IPS-20b (cell line): ENCODE measurements around the gene ARMH1.
"Not testable (repeated sequence)": the region's sequence is repeated elsewhere in the genome, so short reads cannot be mapped to it uniquely, and the experiment has no call there.

ENCODE experiments used
- H3K27ac ChIP-seq: one replicate; pipeline ENCODE4 v1.5.1; 2013; ENCODE audit warnings: low read length
- H3K27me3 ChIP-seq: 2 replicates; pipeline ENCODE4 v1.6.1; 2013; ENCODE audit warnings: mild to moderate bottlenecking, low read length, inconsistent platforms; ENCODE audit not compliant: insufficient read depth
- H3K36me3 ChIP-seq: 2 replicates; pipeline ENCODE4 v1.6.1; 2013; ENCODE audit warnings: low read depth, mild to moderate bottlenecking, inconsistent platforms, low read length, moderate library complexity; ENCODE audit not compliant: insufficient read depth
- H3K4me1 ChIP-seq: 2 replicates; pipeline ENCODE4 v1.6.1; 2013; ENCODE audit warnings: mild to moderate bottlenecking, control low read depth, inconsistent platforms, low read length, moderate library complexity; ENCODE audit not compliant: insufficient read depth
- H3K4me3 ChIP-seq: 2 replicates; pipeline ENCODE4 v1.5.1; 2013; ENCODE audit warnings: mild to moderate bottlenecking, low read length, inconsistent platforms
- H3K9ac ChIP-seq: 2 replicates; pipeline ENCODE4 v1.6.1; 2013; ENCODE audit warnings: low read depth, mild to moderate bottlenecking, inconsistent platforms, low read length, moderate library complexity
- H3K9me3 ChIP-seq: 2 replicates; pipeline ENCODE4 v1.6.1; 2013; ENCODE audit warnings: mild to moderate bottlenecking, low read depth, low read length, inconsistent platforms; ENCODE audit not compliant: insufficient read depth

ARMH1 gene

DNA sequence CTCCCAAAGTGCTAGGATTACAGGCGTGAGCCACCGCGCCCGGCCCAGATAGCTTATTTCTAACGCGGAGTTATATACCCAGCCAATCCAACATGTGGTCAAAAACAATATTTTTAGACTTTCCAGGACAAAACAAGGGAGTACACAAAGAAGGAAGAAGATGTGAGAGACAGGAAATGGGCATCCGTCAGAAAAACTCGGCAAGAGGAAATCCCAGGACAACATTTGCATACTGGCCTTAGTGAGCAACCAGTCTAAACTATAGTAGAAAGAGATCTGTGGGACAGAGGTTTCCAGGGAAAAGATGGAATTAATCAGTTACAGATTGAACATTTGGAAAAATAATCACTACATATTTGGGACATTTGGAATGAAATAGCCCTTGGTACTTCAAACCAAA is 11.4 kb downstream of the ARMH1 start:
- H3K36me3 ChIP-seq, result no peaks in the 10 kb centered on the region
- H3K4me3 ChIP-seq, result no peak overlapping the region
- no peak overlapping the region for H3K9ac ChIP-seq
- H3K9me3 ChIP-seq, result no peaks in the 10 kb centered on the region
- no peak overlapping the region for H3K27ac ChIP-seq
- no peaks in the 10 kb centered on the region for H3K27me3 ChIP-seq
- H3K4me1 ChIP-seq, result peaks cover 17% of the 10 kb centered on the region

GRCh38 chr1:44688760-44689446 is 14.4 kb downstream of the ARMH1 start:
- H3K27ac ChIP-seq, result no peak overlapping the region
- H3K36me3 ChIP-seq, result no peaks in the 10 kb centered on the region
- no peak overlapping the region for H3K9ac ChIP-seq
- H3K4me3 ChIP-seq, result no peak overlapping the region
- H3K9me3 ChIP-seq, result no peaks in the 10 kb centered on the region
- H3K4me1 ChIP-seq, result peaks cover 10% of the 10 kb centered on the region
- H3K27me3 ChIP-seq, result no peaks in the 10 kb centered on the region

DNA sequence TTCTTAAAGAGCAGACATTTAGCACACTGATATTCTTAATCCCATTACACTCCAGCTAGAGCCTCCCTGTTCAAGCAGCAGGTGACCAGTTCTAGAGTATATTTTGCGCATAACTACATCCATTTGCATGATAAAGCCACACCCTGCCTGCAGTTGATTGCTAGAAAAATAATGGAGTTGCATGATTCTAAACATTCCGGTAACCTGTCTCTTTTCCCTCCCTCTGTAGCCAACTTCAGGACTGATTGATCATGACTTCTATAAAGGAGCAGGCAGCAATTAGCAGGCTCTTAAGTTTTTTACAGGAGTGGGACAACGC is 14.9 kb downstream of the ARMH1 start:
- peaks cover 10% of the 10 kb centered on the region for H3K4me1 ChIP-seq
- H3K27me3 ChIP-seq, result no peaks in the 10 kb centered on the region
- H3K4me3 ChIP-seq, result no peak overlapping the region
- H3K9me3 ChIP-seq, result no peaks in the 10 kb centered on the region
- no peak overlapping the region for H3K9ac ChIP-seq
- no peaks in the 10 kb centered on the region for H3K36me3 ChIP-seq
- no peak overlapping the region for H3K27ac ChIP-seq

DNA sequence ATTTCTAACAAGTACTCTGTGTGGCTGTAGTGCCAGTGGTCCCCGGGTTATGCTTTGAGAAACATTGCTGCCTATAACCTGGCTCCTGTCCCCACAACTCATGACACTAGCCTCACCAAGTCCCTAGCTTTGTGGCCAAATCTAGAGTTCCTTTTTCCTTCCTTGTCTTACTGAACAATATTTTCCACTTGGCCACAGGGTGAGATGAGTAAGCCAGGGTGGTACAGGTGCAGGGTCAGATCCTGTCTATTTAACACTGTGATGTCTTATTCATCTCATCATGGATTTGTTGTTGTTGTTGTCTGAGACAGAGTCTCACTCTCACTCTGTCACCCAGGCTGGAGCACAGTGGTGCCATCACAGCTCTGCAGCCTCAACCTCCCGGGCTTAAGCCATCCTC is 18.6 kb downstream of the ARMH1 start:
- Histone ChIP-seq H3K4me1 (peaks cover 7% of the 10 kb centered on the region), H3K36me3 (no peaks in the 10 kb centered on the region), H3K9ac (no peak overlapping the region), H3K27ac (no peak overlapping the region), H3K27me3 (no peaks in the 10 kb centered on the region), H3K9me3 (no peaks in the 10 kb centered on the region), H3K4me3 (no peak overlapping the region)

GRCh38 chr1:44693900-44694299 is 19.4 kb downstream of the ARMH1 start:
- H3K4me3 ChIP-seq, result no peak overlapping the region
- no peak overlapping the region for H3K9ac ChIP-seq
- H3K36me3 ChIP-seq, result no peaks in the 10 kb centered on the region
- no peaks in the 10 kb centered on the region for H3K27me3 ChIP-seq
- peaks cover 1% of the 10 kb centered on the region; the same call in 1 of the 2 replicates for H3K4me1 ChIP-seq
- no peak overlapping the region for H3K27ac ChIP-seq
- H3K9me3 ChIP-seq, result no peaks in the 10 kb centered on the region

DNA sequence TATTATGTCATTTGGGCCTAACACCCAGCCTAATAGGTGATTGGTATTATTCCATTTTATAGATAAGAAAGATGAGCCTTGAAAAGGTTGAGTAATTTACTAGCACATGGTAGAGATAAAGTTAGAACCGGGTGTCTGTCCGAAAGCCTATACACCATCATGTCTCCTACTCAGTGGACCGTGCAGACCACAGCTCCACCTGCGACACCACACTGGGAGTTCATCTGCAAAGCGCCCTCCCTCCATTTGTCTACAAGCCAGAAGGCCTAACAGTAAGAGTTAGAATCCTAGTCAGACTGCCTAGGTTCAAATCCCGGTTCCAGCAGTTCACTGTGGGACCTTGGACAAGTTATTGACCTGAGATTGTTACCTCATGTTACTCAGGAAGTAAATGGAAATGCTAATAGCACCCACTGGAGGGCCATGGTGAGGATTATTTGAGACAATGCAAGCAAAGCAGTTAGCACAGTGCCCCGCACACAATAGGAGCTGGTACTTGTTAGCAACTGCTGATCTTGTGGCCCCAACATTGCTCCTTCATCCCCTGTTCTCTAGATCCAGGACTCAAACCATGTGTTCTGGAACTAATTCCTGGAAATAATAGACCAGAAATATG is 20.5 kb downstream of the ARMH1 start:
- H3K9ac ChIP-seq, result no peak overlapping the region
- no peaks in the 10 kb centered on the region for H3K4me1 ChIP-seq
- no peaks in the 10 kb centered on the region for H3K9me3 ChIP-seq

DNA sequence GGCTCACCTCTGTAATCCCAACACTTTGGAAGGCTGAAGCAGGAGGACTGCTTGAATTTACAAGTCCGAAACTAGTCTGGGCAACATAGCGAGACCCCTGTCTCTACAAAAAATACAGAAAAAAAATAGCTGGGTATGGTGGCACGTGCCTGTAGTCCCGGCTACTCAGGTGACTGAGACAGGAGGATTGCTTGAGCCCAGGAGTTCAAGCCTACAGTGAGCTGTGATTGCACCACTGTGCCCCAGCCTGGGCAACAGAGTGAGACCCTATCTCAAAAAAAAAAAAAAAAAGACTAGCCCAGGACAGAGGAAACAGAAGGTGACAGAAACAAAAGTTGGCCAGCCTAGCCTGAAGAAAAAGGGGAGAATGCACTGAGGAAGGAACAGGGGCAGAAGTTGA is 21.2 kb downstream of the ARMH1 start:
- H3K4me3 ChIP-seq, result no peak overlapping the region
- no peaks in the 10 kb centered on the region for H3K36me3 ChIP-seq
- H3K4me1 ChIP-seq, result no peaks in the 10 kb centered on the region
- H3K27ac ChIP-seq, result no peak overlapping the region
- no peaks in the 10 kb centered on the region for H3K9me3 ChIP-seq
- no peak overlapping the region for H3K9ac ChIP-seq
- H3K27me3 ChIP-seq, result no peaks in the 10 kb centered on the region

More for the DNA sequence above, 20.5 kb downstream of the ARMH1 start:
- Histone ChIP-seq H3K36me3 (no peaks in the 10 kb centered on the region), H3K27me3 (no peaks in the 10 kb centered on the region), H3K27ac (no peak overlapping the region), H3K4me3 (no peak overlapping the region)

DNA sequence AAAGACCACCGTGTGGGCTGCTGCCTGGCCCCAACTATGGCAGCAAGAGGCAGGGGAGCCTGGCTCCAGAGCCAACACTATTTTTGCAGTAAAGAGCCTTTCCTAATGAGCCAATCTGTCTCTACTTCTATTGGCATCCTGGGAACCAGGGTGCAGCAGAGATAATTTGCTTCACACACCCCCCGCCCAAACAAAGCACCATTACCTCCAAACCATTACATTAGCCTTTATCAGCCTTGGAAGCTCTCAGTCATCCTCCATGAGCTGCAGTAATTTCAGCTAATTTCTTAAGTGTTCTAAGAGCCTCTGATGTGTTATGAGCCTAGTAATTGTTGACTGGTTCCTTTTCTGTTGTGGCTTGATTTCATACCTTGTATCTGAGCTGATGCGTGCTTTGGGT is 21.6 kb downstream of the ARMH1 start:
- Histone ChIP-seq H3K9me3 (no peaks in the 10 kb centered on the region), H3K9ac (no peak overlapping the region), H3K27me3 (no peaks in the 10 kb centered on the region), H3K4me3 (no peak overlapping the region), H3K4me1 (no peaks in the 10 kb centered on the region), H3K36me3 (no peaks in the 10 kb centered on the region), H3K27ac (no peak overlapping the region)

DNA sequence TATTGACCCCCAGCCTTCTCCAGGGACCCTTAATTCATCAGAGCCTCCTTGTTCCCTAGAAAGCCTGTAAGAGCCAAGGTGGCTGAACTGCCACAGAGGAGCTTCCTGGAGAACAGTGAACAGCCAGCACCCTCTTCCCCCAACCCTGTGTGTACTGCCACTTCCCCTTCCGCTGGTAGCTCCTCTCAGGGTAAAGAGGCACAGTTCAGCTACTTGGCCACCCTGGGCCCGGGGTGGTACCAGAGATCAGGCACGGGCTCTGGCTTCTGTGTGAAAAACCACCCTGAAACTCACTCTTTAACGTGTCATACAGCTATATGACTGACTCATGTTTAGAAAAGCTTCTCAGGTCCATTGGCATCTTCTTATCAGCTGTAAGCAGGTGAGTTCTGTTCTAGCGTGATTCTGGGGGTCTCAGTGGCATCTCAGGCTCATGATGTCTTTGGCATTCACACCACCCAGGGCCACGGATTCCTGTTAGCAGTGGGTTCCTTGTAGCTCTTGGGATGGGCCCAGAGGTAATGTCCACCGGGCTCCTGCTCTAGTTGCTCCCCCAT is 22.4 kb downstream of the ARMH1 start:
- Histone ChIP-seq H3K4me1 (no peaks in the 10 kb centered on the region), H3K9ac (no peak overlapping the region), H3K27ac (no peak overlapping the region), H3K27me3 (no peaks in the 10 kb centered on the region), H3K9me3 (no peaks in the 10 kb centered on the region), H3K4me3 (no peak overlapping the region), H3K36me3 (no peaks in the 10 kb centered on the region)

DNA sequence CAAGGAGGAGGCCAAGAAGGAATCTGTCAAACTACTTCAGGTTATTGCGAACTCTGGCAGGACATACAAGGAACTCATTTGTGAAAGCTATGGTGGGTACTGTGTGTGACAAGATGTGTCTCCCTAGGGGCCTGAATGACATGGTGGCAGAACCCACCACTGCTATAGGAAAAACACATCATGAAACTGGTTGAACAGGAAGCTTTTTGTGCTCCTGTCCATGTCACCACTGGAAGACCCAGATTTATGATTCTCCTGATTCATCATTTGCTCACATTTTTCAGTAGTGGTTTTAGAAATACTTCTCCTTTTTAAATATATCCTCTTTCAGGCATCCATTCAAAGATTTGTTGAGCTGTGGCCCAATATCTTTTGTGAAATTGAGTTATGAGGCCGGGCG is 23.6 kb downstream of the ARMH1 start:
- Histone ChIP-seq H3K4me3 (no peak overlapping the region), H3K36me3 (no peaks in the 10 kb centered on the region), H3K9ac (no peak overlapping the region), H3K27ac (no peak overlapping the region), H3K27me3 (no peaks in the 10 kb centered on the region), H3K9me3 (no peaks in the 10 kb centered on the region), H3K4me1 (no peaks in the 10 kb centered on the region)

DNA sequence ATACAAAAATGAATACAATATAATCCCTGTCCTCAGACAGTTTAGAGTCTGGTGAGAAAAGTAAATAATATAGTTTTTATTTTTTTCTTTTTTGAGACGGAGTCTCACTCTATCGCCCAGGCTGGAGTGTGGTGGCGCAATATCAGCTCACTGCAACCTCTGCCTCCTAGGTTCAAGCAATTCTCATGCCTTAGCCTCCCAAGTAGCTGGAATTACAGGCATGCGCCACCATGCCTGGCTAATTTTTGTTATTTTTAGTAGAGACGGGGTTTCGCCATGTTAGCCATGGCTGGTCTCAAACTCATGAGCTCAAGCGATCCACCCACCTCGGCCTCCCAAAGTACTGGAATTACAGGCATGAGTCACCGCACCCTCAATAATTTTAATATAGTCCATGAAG is 24.9 kb downstream of the ARMH1 start:
- H3K4me3 ChIP-seq, H3K9ac ChIP-seq, H3K36me3 ChIP-seq, H3K27ac ChIP-seq, H3K27me3 ChIP-seq, H3K4me1 ChIP-seq, H3K9me3 ChIP-seq: not testable (repeated sequence)

GRCh38 chr1:44700573-44700972 is 26.1 kb downstream of the ARMH1 start:
- H3K9me3 ChIP-seq, result no peaks in the 10 kb centered on the region
- H3K4me3 ChIP-seq, result no peak overlapping the region
- H3K27ac ChIP-seq, result no peak overlapping the region
- H3K27me3 ChIP-seq, result no peaks in the 10 kb centered on the region
- H3K4me1 ChIP-seq, result no peaks in the 10 kb centered on the region
- no peak overlapping the region for H3K9ac ChIP-seq
- H3K36me3 ChIP-seq, result no peaks in the 10 kb centered on the region
